Lower leg skin (tissue), 4 donors: Measurements from ENCODE around the gene FAM124B. TPM values are rescaled to one million over a fixed set of nuclear protein-coding genes. Genes with fewer than 3 reads are reported as not detected.
A peak's percentile ranks its signal among the peaks of the same experiment; 100 is the strongest.

Source experiments
- DNase-seq, 2 donors: peaks; one replicate each; pipeline ENCODE4 v3.0.0-alpha.2; 2019; ENCODE audit warnings: low spot score in 2 of 2
- H3K4me3 ChIP-seq: fragments of 200-600 bp; sonication (generic); 2 replicates; pipeline ENCODE4 v1.5.1; 2017; ENCODE audit warnings: mild to moderate bottlenecking, low read depth; ENCODE audit not compliant: poor library complexity, severe bottlenecking
- CTCF ChIP-seq, 3 donors: fragments of 450-650 bp; IDR thresholded peaks; one replicate each; pipeline ENCODE4 v1.5.1; 2016; ENCODE audit warnings: antibody characterized with exemption in 3 of 3, mild to moderate bottlenecking in 3 of 3, moderate library complexity in 2 of 3
- POLR2A ChIP-seq, 2 donors: fragments of 450-650 bp; IDR thresholded peaks; one replicate each; pipeline ENCODE4 v1.6.1; 2016 to 2017; ENCODE audit warnings: antibody characterized with exemption in 2 of 2, mild to moderate bottlenecking in 1 of 2, moderate library complexity in 1 of 2
- WGBS, 2 donors: methylation state at CpG; one replicate each; pipeline ENCODE4 v1.1.5; 2018; 5-methylcytosine and 5-hydroxymethylcytosine counted together
- intact Hi-C: fragments of 100-400 bp; cut with DNase I; formaldehyde crosslinking; loops from one replicate; pipeline ENCODE4 v1.15.0; 2023; ENCODE audit warnings: low total_unique reads
- total RNA-seq, 4 donors: library from RNA; depleted of rRNA; stranded (reverse); fragments of >200 nt; gene quantifications; one replicate each; pipeline ENCODE4 v1.1.0, GENCODE V29; 2016

FAM124B gene
- total RNA-seq, 4 donors from 2014 or later, result 0.55 to 3.9 (median 2.2) TPM

- DNase-seq, result no peak
- no peak overlapping the region for H3K4me3 ChIP-seq
- 83 to 85% methylated on average over 3 of the region's 3 CpGs for WGBS, 2 donors
- no peak for TF ChIP-seq CTCF (IDR thresholded peaks at IDR 0.05)
- no peak for TF ChIP-seq POLR2A (IDR thresholded peaks at IDR 0.05)
- intact Hi-C loops, result no loop called here
These were observed 38.6 kb downstream of the FAM124B start for GRCh38 chr2:224363281-224363680.

DNA sequence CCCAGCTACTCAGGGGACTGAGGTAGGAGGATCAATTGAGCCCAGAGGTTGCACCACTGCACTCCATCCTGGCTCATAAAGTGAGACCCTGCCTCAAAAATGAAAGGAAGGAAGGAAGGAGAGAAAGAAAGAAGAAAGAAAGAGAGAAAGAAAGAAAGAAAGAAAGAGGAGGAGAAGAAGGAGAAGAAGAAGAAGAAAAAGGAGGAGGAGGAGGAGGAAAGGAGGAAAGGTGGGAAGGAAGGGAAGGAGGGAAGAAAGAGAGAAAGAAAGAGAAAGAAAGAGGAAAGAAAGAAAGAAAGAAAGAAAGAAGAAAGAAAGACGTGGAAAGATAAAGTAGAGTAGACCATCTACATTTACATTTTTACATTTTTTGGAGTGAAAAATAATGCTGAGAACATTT, 39.8 kb downstream of the FAM124B start:
- intact Hi-C loops, result no loop called here
- 94 to 95% methylated on average over 1 of the region's 1 CpG for WGBS, 2 donors
- TF ChIP-seq POLR2A (IDR thresholded peaks at IDR 0.05) (no peak), CTCF (IDR thresholded peaks at IDR 0.05) (no peak)
- no peak overlapping the region for H3K4me3 ChIP-seq
- DNase-seq, result no peak

- 40 to 49% methylated on average over 3 of the region's 3 CpGs for WGBS, 2 donors
- intact Hi-C loops, result no loop called here
- DNase-seq, result no peak
- H3K4me3 ChIP-seq, result no peak overlapping the region
- no peak for TF ChIP-seq POLR2A (IDR thresholded peaks at IDR 0.05)
- TF ChIP-seq CTCF (IDR thresholded peaks at IDR 0.05), result no peak
These were observed 41.1 kb downstream of the FAM124B start for GRCh38 chr2:224360801-224361251.

- 77 to 80% methylated on average over 3 of the region's 3 CpGs for WGBS, 2 donors
- no peak for TF ChIP-seq CTCF (IDR thresholded peaks at IDR 0.05)
- TF ChIP-seq POLR2A (IDR thresholded peaks at IDR 0.05), result no peak
- DNase-seq, result no peak
- no peak overlapping the region for H3K4me3 ChIP-seq
- intact Hi-C loops, result loop anchor here (10.0 kb wide), 1 partner anchor 85 kb away; no protein-coding TSS in a partner anchor
These were observed 42.3 kb downstream of the FAM124B start for GRCh38 chr2:224359569-224359968.

DNA sequence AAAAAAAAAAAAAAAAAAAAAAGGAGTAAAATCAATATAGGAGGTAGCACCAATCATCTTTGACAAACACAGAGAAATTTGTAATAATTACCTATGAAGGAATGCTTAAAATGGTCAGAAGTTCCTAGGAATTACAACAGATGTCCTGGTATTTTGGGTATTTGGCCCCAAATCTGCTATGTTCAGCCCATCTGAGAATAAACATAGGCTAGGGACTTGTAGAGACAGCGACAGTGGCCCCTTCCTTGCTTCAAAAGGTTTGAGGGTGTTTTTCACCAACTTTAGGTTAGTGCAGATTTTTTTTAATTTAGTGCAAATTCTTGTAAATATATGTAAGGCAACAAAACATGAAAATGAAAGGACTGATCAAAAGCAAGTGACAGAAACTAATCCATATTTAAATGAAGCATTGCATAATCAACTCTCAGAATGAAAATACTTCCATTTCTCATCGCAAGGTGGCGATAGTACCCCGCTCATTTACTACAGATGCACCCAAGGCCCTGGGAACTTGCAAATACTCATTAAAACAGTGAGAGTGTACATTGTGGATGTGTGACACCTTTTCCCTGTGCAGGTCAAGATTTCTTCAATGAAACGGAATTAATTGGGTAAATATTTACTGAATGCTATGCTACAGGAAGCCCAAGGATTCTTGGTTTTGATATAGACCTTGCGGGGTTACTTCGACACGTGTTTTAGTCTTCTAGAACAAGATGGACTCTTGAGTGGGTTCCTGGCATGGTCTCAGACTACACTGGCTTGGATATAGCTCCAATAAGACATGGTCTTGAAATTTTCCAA, 44.6 kb downstream of the FAM124B start:
- no peak for TF ChIP-seq POLR2A (IDR thresholded peaks at IDR 0.05)
- TF ChIP-seq CTCF (IDR thresholded peaks at IDR 0.05), result peak in 1 of 3 donors; percentile 73
- 47% methylated on average over 8 of the region's 8 CpGs for WGBS, 2 donors
- H3K4me3 ChIP-seq, result no peak overlapping the region
- DNase-seq, result peak in 1 of 2 donors; percentile 63
- intact Hi-C loops, result loop anchor here (2.0 to 10.0 kb wide), 2 partner anchors 88 to 294 kb away; no protein-coding TSS in a partner anchor
